Stimulated activated naive CD4-positive, alpha-beta T cell (primary cell): ENCODE data around the gene MAML2.

Experiments
- DNase-seq, 6 experiments: peaks; one replicate each; lab custom pipeline; 2025; lab: John Stamatoyannopoulos, UW

The MAML2 gene

GRCh38 chr11:96155627-96156378 is 187.2 kb downstream of the MAML2 start:
- DNase-seq, result no peak

GRCh38 chr11:96154802-96155520 is 188.0 kb downstream of the MAML2 start:
- DNase-seq, result no peak

- DNase-seq, result no peak
Measured at GRCh38 chr11:96152623-96153022, 190.4 kb downstream of the MAML2 start.

GRCh38 chr11:96151501-96151900 is 191.5 kb downstream of the MAML2 start:
- DNase-seq, result no peak

GRCh38 chr11:96150609-96151008 is 192.4 kb downstream of the MAML2 start:
- no peak for DNase-seq

GRCh38 chr11:96149743-96150555 is 193.0 kb downstream of the MAML2 start:
- DNase-seq, result no peak

- DNase-seq, result no peak
Measured at GRCh38 chr11:96147906-96148486, 195.0 kb downstream of the MAML2 start.

GRCh38 chr11:96147186-96147585 is 195.8 kb downstream of the MAML2 start:
- no peak for DNase-seq

GRCh38 chr11:96146765-96147164 is 196.2 kb downstream of the MAML2 start:
- no peak for DNase-seq

GRCh38 chr11:96145163-96145585 is 197.8 kb downstream of the MAML2 start:
- no peak for DNase-seq

GRCh38 chr11:96144553-96144952 is 198.4 kb downstream of the MAML2 start:
- no peak for DNase-seq

- no peak for DNase-seq
Measured at GRCh38 chr11:96143041-96143521, 199.9 kb downstream of the MAML2 start.

GRCh38 chr11:96141626-96142025 is 201.4 kb downstream of the MAML2 start:
- no peak for DNase-seq

- no peak for DNase-seq
Measured at GRCh38 chr11:96139691-96140090, 203.3 kb downstream of the MAML2 start.

- no peak for DNase-seq
Measured at GRCh38 chr11:96137373-96137772, 205.6 kb downstream of the MAML2 start.

- DNase-seq, result no peak
Measured at GRCh38 chr11:96136613-96137298, 206.2 kb downstream of the MAML2 start.

GRCh38 chr11:96134602-96135001 is 208.4 kb downstream of the MAML2 start:
- no peak for DNase-seq

- DNase-seq, result no peak
Measured at GRCh38 chr11:96132437-96132836, 210.6 kb downstream of the MAML2 start.

- no peak for DNase-seq
Measured at GRCh38 chr11:96130061-96130620, 212.9 kb downstream of the MAML2 start.

GRCh38 chr11:96127596-96127959 is 215.4 kb downstream of the MAML2 start:
- DNase-seq, result no peak

- no peak for DNase-seq
Measured at GRCh38 chr11:96126917-96127595, 215.9 kb downstream of the MAML2 start.
